Measurements from ENCODE around the gene ARRDC2. TPM values are rescaled to one million over a fixed set of nuclear protein-coding genes. Genes with fewer than 3 reads are reported as not detected.

The ARRDC2 gene
- total RNA-seq, 1 experiment from 2014 or later = 18.8 TPM

DNA sequence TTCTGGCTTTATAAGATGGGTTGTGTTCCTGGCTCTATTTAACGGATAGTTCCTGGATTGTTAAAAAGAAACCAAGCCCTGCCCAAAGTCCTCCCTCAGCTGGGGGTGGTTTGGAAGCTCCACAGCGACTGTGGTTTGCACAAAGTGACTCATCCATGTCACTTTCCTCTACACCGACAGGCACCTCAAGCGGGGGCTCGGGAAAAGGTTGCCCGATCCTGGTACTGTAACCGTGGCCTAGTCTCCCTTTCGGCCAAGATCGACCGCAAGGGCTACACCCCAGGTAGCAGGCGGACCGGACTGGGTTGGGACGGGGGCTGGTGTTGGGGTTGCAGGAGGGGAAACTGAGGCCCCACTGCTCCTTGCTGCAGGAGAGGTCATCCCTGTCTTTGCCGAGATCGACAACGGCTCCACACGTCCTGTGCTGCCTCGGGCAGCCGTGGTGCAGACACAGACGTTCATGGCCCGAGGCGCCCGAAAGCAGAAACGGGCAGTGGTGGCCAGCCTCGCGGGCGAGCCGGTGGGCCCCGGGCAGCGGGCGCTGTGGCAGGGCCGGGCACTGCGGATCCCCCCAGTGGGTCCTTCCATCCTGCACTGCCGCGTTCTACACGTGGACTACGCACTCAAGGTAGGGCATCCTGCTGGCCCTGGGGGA is 1.6 kb downstream of the ARRDC2 start:
- Mint-ChIP-seq H3K36me3 (ENCODE audit: insufficient read depth, unreplicated experiment) (peaks cover 60% of the 10 kb centered on the region), H3K9me3 (ENCODE audit: unreplicated experiment) (no peaks in the 10 kb centered on the region), H3K4me1 (ENCODE audit: insufficient read depth, unreplicated experiment) (peaks cover 21% of the 10 kb centered on the region), H3K4me3 (ENCODE audit: unreplicated experiment) (peak overlapping the region; percentile 70), H3K27me3 (ENCODE audit: insufficient read depth, unreplicated experiment) (no peaks in the 10 kb centered on the region), H3K27ac (ENCODE audit: low read depth, unreplicated experiment) (no peak overlapping the region)
- DNase-seq (ENCODE audit: unreplicated experiment) = peak; percentile 42
- intact Hi-C loops (cut with micrococcal nuclease) = loop anchor here (5.0 to 10.0 kb wide), 2 partner anchors 145 to 243 kb away; partner anchors contain the start of gene PIK3R2
- no peak for TF ChIP-seq CTCF (IDR thresholded peaks at IDR 0.05; ENCODE audit: unreplicated experiment)
- no TSS peak for BruUV-seq (replicated peaks)
- POLR2A ChIA-PET = no interaction called here
- CTCF ChIA-PET = interaction anchor here (0.7 to 5.7 kb wide), 2 partner anchors 48 to 241 kb away, joined by 3 to 103 read pairs; no protein-coding TSS in a partner anchor

- H3K4me1 Mint-ChIP-seq (ENCODE audit: insufficient read depth, unreplicated experiment) = peaks cover 21% of the 10 kb centered on the region
- H3K4me3 Mint-ChIP-seq (ENCODE audit: unreplicated experiment) = no peak overlapping the region
- no TSS peak for BruUV-seq (replicated peaks)
- DNase-seq (ENCODE audit: unreplicated experiment) = no peak
- H3K36me3 Mint-ChIP-seq (ENCODE audit: insufficient read depth, unreplicated experiment) = peaks cover 64% of the 10 kb centered on the region
- POLR2A ChIA-PET = interaction anchor here (1.2 kb wide), 1 partner anchor 183 kb away, joined by 3 read pairs; the partner anchor contains the start of gene MPV17L2
- no peak for TF ChIP-seq CTCF (IDR thresholded peaks at IDR 0.05; ENCODE audit: unreplicated experiment)
- CTCF ChIA-PET = interaction anchor here (0.8 to 5.7 kb wide), 2 partner anchors 48 to 72 kb away, joined by 3 to 103 read pairs; no protein-coding TSS in a partner anchor
- no peaks in the 10 kb centered on the region for H3K27me3 Mint-ChIP-seq (ENCODE audit: insufficient read depth, unreplicated experiment)
- H3K27ac Mint-ChIP-seq (ENCODE audit: low read depth, unreplicated experiment) = no peak overlapping the region
- intact Hi-C loops (cut with micrococcal nuclease) = no loop called here
- no peaks in the 10 kb centered on the region for H3K9me3 Mint-ChIP-seq (ENCODE audit: unreplicated experiment)
Observed at GRCh38 chr19:18010149-18010548, 2.2 kb downstream of the ARRDC2 start.

DNA sequence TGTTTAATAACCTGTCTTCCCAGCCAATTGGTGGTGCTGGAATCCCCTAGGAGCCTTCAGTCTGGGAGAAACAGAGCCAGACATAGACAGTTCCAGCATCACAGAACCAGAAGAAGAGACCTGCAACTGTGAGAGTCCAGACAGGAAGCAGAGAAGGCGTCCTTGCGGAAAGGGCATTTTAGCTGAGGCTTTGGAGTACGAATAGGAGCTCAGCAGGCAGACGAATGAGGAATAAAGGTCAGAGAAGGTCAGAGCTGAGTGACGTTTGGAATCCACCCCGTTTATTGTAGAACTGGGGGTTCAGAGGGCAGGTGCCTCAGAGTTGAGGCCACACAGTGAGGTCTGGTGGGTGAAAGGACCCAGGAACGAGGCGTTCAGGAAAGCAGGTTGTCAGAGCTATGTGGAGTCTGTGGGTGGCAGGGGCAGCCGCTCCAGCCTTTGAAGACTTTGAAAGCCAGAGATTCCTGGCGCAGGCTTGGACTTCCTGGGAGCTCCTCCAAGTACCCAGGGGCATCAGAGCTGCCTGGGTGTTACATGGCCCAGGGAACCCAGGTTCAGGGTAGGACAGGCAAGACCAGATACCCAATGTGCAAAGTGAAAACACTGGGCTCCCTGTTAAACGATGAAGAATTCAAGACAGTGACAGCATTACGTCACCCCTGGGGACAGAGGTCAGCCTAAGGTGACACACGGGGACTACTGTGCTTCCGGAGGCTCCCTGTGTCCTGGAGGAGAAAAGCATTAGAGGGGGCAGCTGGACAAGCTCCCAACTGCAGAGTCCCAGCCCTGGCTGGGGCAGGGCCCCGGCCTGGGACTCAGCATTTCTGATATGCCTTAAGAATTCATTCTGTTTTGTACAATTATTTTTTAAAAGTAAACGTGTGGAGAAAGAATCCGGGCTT is 5.5 kb downstream of the ARRDC2 start:
- Mint-ChIP-seq H3K27me3 (ENCODE audit: insufficient read depth, unreplicated experiment) (no peaks in the 10 kb centered on the region), H3K4me3 (ENCODE audit: unreplicated experiment) (no peak overlapping the region), H3K4me1 (ENCODE audit: insufficient read depth, unreplicated experiment) (peaks cover 21% of the 10 kb centered on the region), H3K9me3 (ENCODE audit: unreplicated experiment) (no peaks in the 10 kb centered on the region), H3K36me3 (ENCODE audit: insufficient read depth, unreplicated experiment) (peaks cover 60% of the 10 kb centered on the region), H3K27ac (ENCODE audit: low read depth, unreplicated experiment) (peak overlapping the region; percentile 73)
- no peak for DNase-seq (ENCODE audit: unreplicated experiment)
- CTCF ChIA-PET = interaction anchor here (0.5 to 1.3 kb wide), 7 partner anchors 10 to 97 kb away, joined by 3 to 5 read pairs (median 3); no protein-coding TSS in a partner anchor
- intact Hi-C loops (cut with micrococcal nuclease) = no loop called here
- POLR2A ChIA-PET = interaction anchor here (1.2 kb wide), 1 partner anchor 16 kb away, joined by 4 read pairs; no protein-coding TSS in a partner anchor
- TSS peak; percentile 44 for BruUV-seq (replicated peaks)
- no peak for TF ChIP-seq CTCF (IDR thresholded peaks at IDR 0.05; ENCODE audit: unreplicated experiment)

DNA sequence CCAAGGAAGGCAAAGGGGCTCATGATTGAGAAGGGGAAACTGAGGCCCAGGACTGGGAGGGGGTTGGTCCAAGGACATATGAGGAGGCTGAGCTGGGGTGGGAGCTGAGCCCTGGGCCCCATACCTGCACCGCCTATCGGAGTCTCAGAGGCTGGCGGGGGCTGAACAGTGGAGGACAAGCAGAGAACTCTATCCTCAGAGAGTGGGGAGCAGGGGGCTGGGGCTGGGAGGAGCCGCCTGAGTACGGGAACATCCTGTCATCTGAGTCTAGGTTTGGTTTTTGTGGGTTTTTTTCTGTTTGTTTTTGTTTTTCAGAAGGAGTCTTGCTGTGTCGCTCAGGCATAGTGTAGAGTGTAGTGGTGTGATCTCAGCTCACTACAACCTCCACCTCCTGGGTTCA is 6.2 kb downstream of the ARRDC2 start:
- peaks cover 52% of the 10 kb centered on the region for H3K36me3 Mint-ChIP-seq (ENCODE audit: insufficient read depth, unreplicated experiment)
- no peaks in the 10 kb centered on the region for H3K9me3 Mint-ChIP-seq (ENCODE audit: unreplicated experiment)
- no peak overlapping the region for H3K27ac Mint-ChIP-seq (ENCODE audit: low read depth, unreplicated experiment)
- intact Hi-C loops (cut with micrococcal nuclease) = no loop called here
- ChIA-PET CTCF (interaction anchor here (0.7 to 1.3 kb wide), 5 partner anchors 11 to 110 kb away, joined by 3 to 5 read pairs (median 4); no protein-coding TSS in a partner anchor), POLR2A (interaction anchor here (1.2 kb wide), 1 partner anchor 15 kb away, joined by 4 read pairs; no protein-coding TSS in a partner anchor)
- H3K4me3 Mint-ChIP-seq (ENCODE audit: unreplicated experiment) = no peak overlapping the region
- no peak for TF ChIP-seq CTCF (IDR thresholded peaks at IDR 0.05; ENCODE audit: unreplicated experiment)
- H3K27me3 Mint-ChIP-seq (ENCODE audit: insufficient read depth, unreplicated experiment) = no peaks in the 10 kb centered on the region
- BruUV-seq (replicated peaks) = no TSS peak
- no peak for DNase-seq (ENCODE audit: unreplicated experiment)
- peaks cover 21% of the 10 kb centered on the region for H3K4me1 Mint-ChIP-seq (ENCODE audit: insufficient read depth, unreplicated experiment)

Data from MCF 10A (cell line).